NCI-H510A (cell line): ENCODE data around the gene SLC35F3.
"Not testable (repeated sequence)": the region's sequence is repeated elsewhere in the genome, so short reads cannot be mapped to it uniquely, and the experiment has no call there.

ENCODE experiments used
- DNase-seq: peaks from one replicate; lab custom pipeline; 2025; lab: John Stamatoyannopoulos, UW

SLC35F3 gene

GRCh38 chr1:233904633-233905415 is at the start of gene SLC35F3:
Gene SLC35F3, plus strand, starts transcription at chr1:233904676.
- peak; percentile 72 for DNase-seq

- no peak for DNase-seq
Observed at GRCh38 chr1:233859446-233859845, 45.0 kb upstream of the SLC35F3 start.

- no peak for DNase-seq
Observed at GRCh38 chr1:233863901-233864545, 40.5 kb upstream of the SLC35F3 start.

- no peak for DNase-seq
Observed at GRCh38 chr1:233864578-233864977, 39.9 kb upstream of the SLC35F3 start.

- no peak for DNase-seq
Observed at GRCh38 chr1:233865216-233865615, 39.3 kb upstream of the SLC35F3 start.

- DNase-seq: no peak
Observed at GRCh38 chr1:233865902-233866301, 38.6 kb upstream of the SLC35F3 start.

- DNase-seq: no peak
Observed at GRCh38 chr1:233867028-233867427, 37.4 kb upstream of the SLC35F3 start.

- DNase-seq: no peak
Observed at GRCh38 chr1:233868461-233868860, 36.0 kb upstream of the SLC35F3 start.

GRCh38 chr1:233869680-233870079 is 34.8 kb upstream of the SLC35F3 start:
- DNase-seq: no peak

- DNase-seq: no peak
Observed at GRCh38 chr1:233873666-233874065, 30.8 kb upstream of the SLC35F3 start.

GRCh38 chr1:233879841-233880240 is 24.6 kb upstream of the SLC35F3 start:
- no peak for DNase-seq

GRCh38 chr1:233883671-233884070 is 20.8 kb upstream of the SLC35F3 start:
- DNase-seq: no peak

GRCh38 chr1:233884461-233885151 is 19.9 kb upstream of the SLC35F3 start:
- DNase-seq: no peak

- DNase-seq: no peak
Observed at GRCh38 chr1:233885196-233885920, 19.1 kb upstream of the SLC35F3 start.

- not testable (repeated sequence) for DNase-seq
Observed at GRCh38 chr1:233891151-233891550, 13.3 kb upstream of the SLC35F3 start.

- DNase-seq: no peak
Observed at GRCh38 chr1:233897325-233898162, 6.9 kb upstream of the SLC35F3 start.

GRCh38 chr1:233901495-233901894 is 3.0 kb upstream of the SLC35F3 start:
- no peak for DNase-seq

GRCh38 chr1:233905416-233906051 is 1.1 kb downstream of the SLC35F3 start:
- DNase-seq: no peak

- DNase-seq: no peak
Observed at GRCh38 chr1:233907151-233907550, 2.7 kb downstream of the SLC35F3 start.

GRCh38 chr1:233908092-233908491 is 3.6 kb downstream of the SLC35F3 start:
- no peak for DNase-seq

- DNase-seq: no peak
Observed at GRCh38 chr1:233909195-233909594, 4.7 kb downstream of the SLC35F3 start.
